ENCODE data around the gene IL4I1.

DNA sequence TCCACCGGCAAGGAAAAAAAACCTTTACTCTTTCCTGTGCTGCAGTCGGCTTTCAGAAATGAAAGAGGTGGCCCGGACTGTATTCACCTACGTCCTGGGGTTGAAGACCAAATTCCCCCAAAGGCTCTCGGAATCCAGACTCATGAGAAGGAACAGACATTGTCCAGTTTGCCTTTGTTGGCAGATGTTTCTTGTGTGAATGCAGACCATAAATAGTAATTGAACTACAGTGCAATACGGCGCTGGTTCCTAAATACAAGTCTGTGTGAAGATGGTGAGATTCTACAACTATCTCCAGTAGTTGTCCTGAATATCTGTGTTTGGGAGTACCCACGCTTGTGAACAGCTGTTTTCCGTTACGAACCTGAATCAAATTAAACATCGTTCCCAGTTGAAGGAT is 57.0 kb downstream of the IL4I1 start:
- TF ChIP-seq, protein P1, sequence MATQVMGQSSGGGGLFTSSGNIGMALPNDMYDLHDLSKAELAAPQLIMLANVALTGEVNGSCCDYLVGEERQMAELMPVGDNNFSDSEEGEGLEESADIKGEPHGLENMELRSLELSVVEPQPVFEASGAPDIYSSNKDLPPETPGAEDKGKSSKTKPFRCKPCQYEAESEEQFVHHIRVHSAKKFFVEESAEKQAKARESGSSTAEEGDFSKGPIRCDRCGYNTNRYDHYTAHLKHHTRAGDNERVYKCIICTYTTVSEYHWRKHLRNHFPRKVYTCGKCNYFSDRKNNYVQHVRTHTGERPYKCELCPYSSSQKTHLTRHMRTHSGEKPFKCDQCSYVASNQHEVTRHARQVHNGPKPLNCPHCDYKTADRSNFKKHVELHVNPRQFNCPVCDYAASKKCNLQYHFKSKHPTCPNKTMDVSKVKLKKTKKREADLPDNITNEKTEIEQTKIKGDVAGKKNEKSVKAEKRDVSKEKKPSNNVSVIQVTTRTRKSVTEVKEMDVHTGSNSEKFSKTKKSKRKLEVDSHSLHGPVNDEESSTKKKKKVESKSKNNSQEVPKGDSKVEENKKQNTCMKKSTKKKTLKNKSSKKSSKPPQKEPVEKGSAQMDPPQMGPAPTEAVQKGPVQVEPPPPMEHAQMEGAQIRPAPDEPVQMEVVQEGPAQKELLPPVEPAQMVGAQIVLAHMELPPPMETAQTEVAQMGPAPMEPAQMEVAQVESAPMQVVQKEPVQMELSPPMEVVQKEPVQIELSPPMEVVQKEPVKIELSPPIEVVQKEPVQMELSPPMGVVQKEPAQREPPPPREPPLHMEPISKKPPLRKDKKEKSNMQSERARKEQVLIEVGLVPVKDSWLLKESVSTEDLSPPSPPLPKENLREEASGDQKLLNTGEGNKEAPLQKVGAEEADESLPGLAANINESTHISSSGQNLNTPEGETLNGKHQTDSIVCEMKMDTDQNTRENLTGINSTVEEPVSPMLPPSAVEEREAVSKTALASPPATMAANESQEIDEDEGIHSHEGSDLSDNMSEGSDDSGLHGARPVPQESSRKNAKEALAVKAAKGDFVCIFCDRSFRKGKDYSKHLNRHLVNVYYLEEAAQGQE (IDR thresholded peaks at IDR 0.05; ENCODE audit: low read depth) = no peak
- TF ChIP-seq FOXM1 (IDR thresholded peaks at IDR 0.05; ENCODE audit: borderline replicate concordance, low read depth) = no peak
- no peak for TF ChIP-seq NFIC (IDR thresholded peaks at IDR 0.05)
- TF ChIP-seq CEBPB (IDR thresholded peaks at IDR 0.05) = no peak
- TF ChIP-seq, protein P2, sequence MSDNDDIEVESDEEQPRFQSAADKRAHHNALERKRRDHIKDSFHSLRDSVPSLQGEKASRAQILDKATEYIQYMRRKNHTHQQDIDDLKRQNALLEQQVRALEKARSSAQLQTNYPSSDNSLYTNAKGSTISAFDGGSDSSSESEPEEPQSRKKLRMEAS (IDR thresholded peaks at IDR 0.05) = no peak
- TF ChIP-seq TAF1 (IDR thresholded peaks at IDR 0.05; ENCODE audit: low read depth) = no peak
- no peak for TF ChIP-seq EP300 (IDR thresholded peaks at IDR 0.05; ENCODE audit: borderline replicate concordance)

All from Ishikawa (cell line).